Embryonic facial prominence (tissue), 1 donor: ENCODE measurements around the gene FERMT3.

Experiments used
- DNase-seq: peaks from one replicate; pipeline ENCODE4 v3.0.0-alpha.2; 2016; ENCODE audit errors: extremely low spot score

The FERMT3 gene

GRCh38 chr11:64220798-64221197, 14.3 kb downstream of the FERMT3 start:
- DNase-seq = no peak

GRCh38 chr11:64222651-64223000, 16.1 kb downstream of the FERMT3 start:
- DNase-seq = no peak

GRCh38 chr11:64223001-64223651, 16.6 kb downstream of the FERMT3 start:
- no peak for DNase-seq

- no peak for DNase-seq
Measured at GRCh38 chr11:64224151-64224890, 17.8 kb downstream of the FERMT3 start.

GRCh38 chr11:64224891-64225607, 18.5 kb downstream of the FERMT3 start:
- no peak for DNase-seq

- DNase-seq = no peak
Measured at GRCh38 chr11:64225608-64226506, 19.3 kb downstream of the FERMT3 start, which contains the start of the genes NUDT22 and TRPT1. Gene NUDT22, plus strand, starts transcription at chr11:64226274. Its CDS starts 379 bp downstream, at chr11:64226653. Gene TRPT1, minus strand, starts transcription at chr11:64226186. Its CDS starts 326 bp downstream, at chr11:64225860.

GRCh38 chr11:64226507-64227051, 20.1 kb downstream of the FERMT3 start:
- DNase-seq = no peak

- no peak for DNase-seq
Measured at GRCh38 chr11:64227405-64227956, 21.0 kb downstream of the FERMT3 start.

GRCh38 chr11:64229090-64229743, 22.7 kb downstream of the FERMT3 start:
- DNase-seq = no peak

- no peak for DNase-seq
Measured at GRCh38 chr11:64229744-64230170, 23.2 kb downstream of the FERMT3 start.

- DNase-seq = peak; percentile 62
Measured at GRCh38 chr11:64230171-64230984, 23.9 kb downstream of the FERMT3 start, which contains the start of gene DNAJC4. Gene DNAJC4, plus strand, starts transcription at chr11:64230548. Its CDS starts 307 bp downstream, at chr11:64230855.

GRCh38 chr11:64230985-64231365, 24.5 kb downstream of the FERMT3 start:
- no peak for DNase-seq

GRCh38 chr11:64231546-64231945, 25.0 kb downstream of the FERMT3 start:
- DNase-seq = no peak

GRCh38 chr11:64232182-64232966, 25.9 kb downstream of the FERMT3 start:
- no peak for DNase-seq

GRCh38 chr11:64232967-64233315, 26.4 kb downstream of the FERMT3 start:
- DNase-seq = no peak

- no peak for DNase-seq
Measured at GRCh38 chr11:64233913-64234586, 27.5 kb downstream of the FERMT3 start, which contains the start of gene VEGFB. Gene VEGFB, plus strand, starts transcription at chr11:64234584. Its CDS starts 250 bp downstream, at chr11:64234834.

GRCh38 chr11:64234647-64235379, 28.3 kb downstream of the FERMT3 start:
- no peak for DNase-seq
